GM12892 (cell line): Measurements from ENCODE around the gene TNFRSF4.

Experiments used
- POLR2A ChIP-seq: IDR thresholded peaks from 2 replicates; pipeline ENCODE4 v1.6.1; 2011; ENCODE audit warnings: low read depth, low read length, control low read depth
- POLR2AphosphoS5 ChIP-seq: IDR thresholded peaks from 2 replicates; pipeline ENCODE4 v1.6.1; 2011; ENCODE audit warnings: low read depth, low read length, control low read depth

GRCh38 chr1:1254667-1254998 lies 40.7 kb upstream of the TNFRSF4 start:
- TF ChIP-seq POLR2AphosphoS5 (no peak), POLR2A (no peak)
